HG03575 (cell line): Measurements from ENCODE around the gene HSPA6.
A peak's percentile ranks its signal among the peaks of the same experiment; 100 is the strongest.
"Not testable (repeated sequence)": the region's sequence is repeated elsewhere in the genome, so short reads cannot be mapped to it uniquely, and the experiment has no call there.

ENCODE experiments used
- ATAC-seq: cut with Tn5 transposase; IDR thresholded peaks from one replicate; pipeline ENCODE4 v1.9.1; 2021; ENCODE audit not compliant: unreplicated experiment, insufficient number of reproducible peaks, low FRiP score; ENCODE audit errors: extremely low read depth

The HSPA6 gene

DNA sequence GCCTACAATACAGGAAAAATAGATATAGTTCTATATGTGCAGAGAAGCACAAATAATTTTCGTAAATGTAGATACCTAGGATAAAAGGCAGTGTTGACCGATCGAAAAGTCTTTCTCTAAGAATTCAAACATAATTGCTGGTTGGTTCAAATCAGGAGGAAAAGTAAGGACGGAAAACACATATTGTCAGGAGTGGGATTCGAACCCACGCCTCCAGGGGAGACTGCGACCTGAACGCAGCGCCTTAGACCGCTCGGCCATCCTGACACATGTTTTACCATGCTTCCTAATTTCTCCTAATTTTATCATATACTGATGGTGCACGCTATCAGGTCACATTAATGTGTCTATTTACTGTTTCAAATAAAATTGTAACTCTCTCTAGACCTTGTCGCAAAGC is 5.8 kb downstream of the HSPA6 start:
- ATAC-seq: not testable (repeated sequence)

- ATAC-seq: peak; percentile 50
Observed at GRCh38 chr1:161530671-161531641, 6.6 kb downstream of the HSPA6 start.

DNA sequence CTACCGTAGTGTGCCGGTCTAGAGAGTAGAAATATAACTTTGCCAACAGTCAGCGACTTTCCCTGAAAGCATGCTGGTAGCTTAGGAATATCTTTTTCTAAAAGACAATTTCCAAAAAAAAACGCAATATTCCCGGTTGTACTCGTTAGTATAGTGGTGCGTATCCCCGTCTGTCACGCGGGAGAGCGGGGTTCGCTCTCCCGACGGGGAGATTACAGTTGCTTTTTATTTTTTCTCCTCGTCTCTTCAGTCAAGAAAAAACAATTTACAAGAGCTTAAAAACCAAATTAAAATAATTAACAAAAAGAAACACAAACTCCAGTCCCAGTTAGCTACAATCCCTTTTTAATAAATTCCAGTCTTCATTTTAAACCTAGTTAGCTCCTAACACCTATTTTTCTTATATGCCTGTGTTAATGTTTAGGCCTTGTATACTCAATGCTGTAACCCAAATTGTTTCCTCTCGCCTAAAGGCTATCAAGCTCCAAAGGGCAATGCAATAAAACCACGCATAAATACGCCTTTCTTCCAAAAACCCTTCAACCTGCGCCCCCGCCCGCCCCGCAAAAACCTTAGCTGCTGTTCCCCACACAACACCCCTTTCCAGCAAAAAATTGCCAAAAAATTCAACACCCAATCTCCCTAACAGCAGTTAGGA is 7.8 kb downstream of the HSPA6 start:
- no peak for ATAC-seq

GRCh38 chr1:161532644-161533567 is 8.6 kb downstream of the HSPA6 start:
- not testable (repeated sequence) for ATAC-seq

DNA sequence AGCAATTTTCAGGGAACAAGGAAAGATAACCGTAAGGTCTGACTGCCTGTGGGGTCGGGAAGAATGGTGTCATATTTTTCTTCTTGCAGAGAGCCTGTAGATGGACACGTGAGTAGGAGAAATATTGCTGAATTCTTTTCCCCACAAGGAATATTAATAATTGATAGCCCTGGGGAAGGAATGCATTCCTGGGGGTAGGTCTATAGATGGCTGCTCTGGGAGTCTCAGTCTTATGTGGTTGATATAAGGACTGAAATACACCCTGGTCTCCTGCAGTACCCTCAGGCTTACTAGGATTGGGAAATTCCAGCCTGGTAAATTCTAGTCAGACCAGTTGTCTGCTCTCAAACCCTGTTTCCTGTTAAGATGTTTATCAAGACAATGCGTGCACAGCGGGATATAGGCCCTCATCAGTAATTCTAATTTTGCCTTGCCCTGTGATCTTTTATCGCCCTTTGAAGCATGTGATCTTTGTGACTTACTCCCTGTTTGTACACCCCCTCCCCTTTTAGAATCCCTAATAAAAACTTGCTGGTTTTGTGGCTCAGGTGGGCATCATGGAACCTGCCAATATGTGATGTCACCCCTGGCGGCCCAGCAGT is 12.8 kb downstream of the HSPA6 start:
- not testable (repeated sequence) for ATAC-seq

- ATAC-seq: not testable (repeated sequence)
Observed at GRCh38 chr1:161538925-161539479, 14.7 kb downstream of the HSPA6 start.

GRCh38 chr1:161539731-161540569 is 15.6 kb downstream of the HSPA6 start:
- ATAC-seq: peak; percentile 28

GRCh38 chr1:161540570-161540960 is 16.2 kb downstream of the HSPA6 start:
- not testable (repeated sequence) for ATAC-seq

DNA sequence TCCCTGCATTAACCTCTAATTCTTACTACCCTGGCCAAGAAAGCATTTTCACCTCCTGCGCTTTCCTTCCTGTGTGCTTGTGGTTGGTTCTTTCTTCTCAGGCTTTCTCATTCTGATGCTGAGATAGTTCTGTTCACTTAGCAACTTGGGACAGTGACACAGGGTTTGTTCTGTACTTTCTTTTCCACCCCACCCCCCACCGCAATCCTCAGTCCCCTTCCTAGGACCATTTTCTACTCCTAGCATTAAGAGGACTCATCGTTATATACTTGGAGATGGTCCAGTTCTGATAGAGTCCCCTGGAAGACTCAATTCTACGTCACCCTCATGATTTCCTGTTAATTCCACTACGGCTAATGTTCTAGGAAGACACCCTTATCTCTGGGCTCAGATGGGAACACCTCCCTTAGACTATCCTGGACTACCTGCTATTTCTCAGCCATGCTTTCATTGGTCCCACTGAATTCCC is 17.8 kb downstream of the HSPA6 start:
- ATAC-seq: not testable (repeated sequence)

GRCh38 chr1:161543125-161543524 is 18.8 kb downstream of the HSPA6 start:
- ATAC-seq: not testable (repeated sequence)

DNA sequence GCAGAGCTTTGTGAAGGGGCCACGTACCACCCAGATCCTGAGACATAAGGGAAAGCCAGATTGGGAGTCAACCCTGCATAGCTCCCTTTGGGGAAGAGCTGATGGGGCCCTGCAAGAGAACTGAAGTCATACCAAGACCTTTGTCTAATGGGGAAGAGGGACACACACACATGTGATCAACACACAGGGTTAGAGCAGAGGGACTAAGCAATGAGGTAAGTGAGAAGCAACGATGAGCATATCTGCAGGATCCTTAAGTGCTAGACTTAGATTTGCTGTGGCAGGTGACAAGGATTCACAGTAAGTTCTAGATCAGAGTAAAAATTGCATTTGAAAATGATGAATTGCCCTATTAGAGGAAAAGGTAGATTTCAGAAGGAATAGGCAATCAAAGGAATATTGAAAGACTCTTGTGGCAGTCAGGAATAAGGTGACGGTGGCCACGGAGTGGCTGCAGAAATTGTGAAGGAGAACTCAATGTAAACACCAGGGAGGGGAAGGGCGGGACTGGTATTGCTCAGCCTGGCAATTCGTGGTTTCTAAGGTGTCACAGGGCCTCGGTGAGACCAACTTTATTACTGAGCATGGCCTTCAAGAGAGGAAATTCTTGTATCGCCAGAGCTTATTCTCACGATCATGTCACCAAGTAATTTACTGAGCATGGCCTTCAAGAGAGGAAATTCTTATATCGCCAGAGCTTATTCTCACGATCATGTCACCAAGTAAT is 20.8 kb downstream of the HSPA6 start:
- ATAC-seq: not testable (repeated sequence)

DNA sequence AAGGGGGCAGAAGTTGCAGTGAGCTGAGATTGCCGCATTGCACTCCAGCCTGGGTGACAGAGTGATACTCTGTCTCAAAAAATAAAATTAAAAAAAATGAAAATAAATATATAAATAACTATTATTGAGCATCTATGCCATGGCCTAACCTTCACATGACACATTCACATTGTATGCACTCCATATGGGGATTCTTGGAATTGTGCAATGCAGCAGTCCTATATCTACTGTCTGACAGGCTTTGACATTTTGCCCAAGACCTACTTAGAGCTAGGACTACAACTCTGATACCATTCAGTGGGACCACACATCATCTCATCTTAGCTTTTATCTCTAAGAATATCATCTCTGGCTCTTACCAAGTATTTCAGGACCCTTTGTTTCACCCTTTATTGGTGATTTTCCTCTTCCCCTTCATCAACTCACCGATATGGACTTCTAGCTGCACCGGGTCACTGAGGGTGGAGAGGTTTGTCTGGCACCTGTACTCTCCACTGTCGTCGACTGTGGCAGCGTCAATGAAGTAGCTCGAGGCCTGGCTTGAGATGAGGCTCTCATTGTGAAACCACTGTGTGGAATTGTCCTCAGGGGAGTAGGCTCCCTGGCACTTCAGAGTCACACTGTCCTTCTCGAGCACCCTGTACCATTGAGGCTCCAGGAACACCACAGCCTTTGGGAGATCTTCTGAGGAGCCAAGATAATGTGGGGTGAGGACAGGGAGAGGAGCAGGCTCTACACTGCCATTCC is 23.8 kb downstream of the HSPA6 start:
- ATAC-seq: not testable (repeated sequence)

- ATAC-seq: not testable (repeated sequence)
Observed at GRCh38 chr1:161548749-161549406, 24.5 kb downstream of the HSPA6 start.

- no peak for ATAC-seq
Observed at GRCh38 chr1:161549652-161550051, 25.3 kb downstream of the HSPA6 start, which contains the start of gene FCGR3A. TSS of gene FCGR3A (minus strand) at chr1:161549818. CDS start at chr1:161549736, 82 bp downstream.

GRCh38 chr1:161550942-161551341 is 26.6 kb downstream of the HSPA6 start:
- ATAC-seq: not testable (repeated sequence)

DNA sequence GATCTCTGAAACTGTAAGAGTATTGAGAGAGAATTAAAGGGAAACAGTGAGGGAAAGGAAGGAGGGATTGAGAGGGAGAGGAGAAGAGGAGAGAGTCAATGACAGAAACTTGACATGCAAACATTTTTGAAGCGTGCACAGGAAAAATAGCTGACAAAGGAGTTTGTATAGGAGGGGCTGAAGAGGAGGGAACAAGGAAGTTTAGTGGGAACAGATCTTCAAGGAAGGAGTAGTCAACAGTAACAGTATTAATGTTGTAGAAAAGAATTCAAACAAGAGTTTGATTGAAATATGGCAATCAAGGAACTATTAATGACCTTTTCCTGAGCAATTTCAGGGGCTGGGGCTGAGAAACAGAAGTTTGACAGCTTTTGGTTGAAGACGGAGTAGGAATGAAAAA is 29.3 kb downstream of the HSPA6 start:
- not testable (repeated sequence) for ATAC-seq
